ENCODE results near the gene ATG13. TPM values are rescaled to one million over a fixed set of nuclear protein-coding genes. Genes with fewer than 3 reads are reported as not detected.

The ATG13 gene
- total RNA-seq, 3 donors from 2014 or later, result 84.2 to 113 (median 87.5) TPM

DNA sequence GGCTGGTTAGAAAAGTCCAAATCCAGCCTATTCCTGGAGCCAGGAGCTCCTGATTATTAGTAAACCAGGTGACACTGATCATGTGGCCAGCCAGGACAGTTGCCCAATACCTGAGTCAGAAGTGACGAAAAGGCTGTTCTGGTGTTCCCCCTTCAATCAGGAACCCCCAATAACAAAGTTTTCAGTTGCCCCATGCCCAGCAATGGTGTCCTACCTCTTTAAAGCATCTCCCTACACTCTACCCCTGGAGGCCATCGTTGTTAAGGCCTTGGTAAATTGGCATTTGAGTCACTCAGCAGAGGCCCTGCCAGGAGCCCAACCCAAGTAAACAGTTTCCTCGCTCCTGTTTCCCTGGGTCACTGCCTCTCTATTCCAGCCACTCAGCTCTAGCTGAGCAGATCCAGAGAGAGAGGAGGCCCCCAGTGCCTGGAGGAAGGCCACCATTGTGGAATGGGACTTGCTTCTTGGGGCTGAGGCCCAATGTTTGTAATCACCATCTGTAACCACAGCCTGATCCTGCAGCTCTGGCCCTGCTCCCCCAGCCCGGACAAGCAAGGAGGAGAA, 58.0 kb downstream of the ATG13 start:
- Histone ChIP-seq H3K27ac (peak overlapping the region; percentile 90 to 97), H3K27me3 (no peaks in the 10 kb centered on the region), H3K4me3 (no peak overlapping the region), H3K4me1 (peaks cover 12 to 13% of the 10 kb centered on the region in 2 donors), H3K36me3 (peaks cover 12% of the 10 kb centered on the region), H3K9me3 (no peaks in the 10 kb centered on the region)
- intact Hi-C loops (cut with DNase I; ENCODE audit: low total_unique reads), result no loop called here
- DNase-seq (ENCODE audit: low spot score in 2 of 2), result peak; percentile 46 to 70
- TF ChIP-seq, protein P1, sequence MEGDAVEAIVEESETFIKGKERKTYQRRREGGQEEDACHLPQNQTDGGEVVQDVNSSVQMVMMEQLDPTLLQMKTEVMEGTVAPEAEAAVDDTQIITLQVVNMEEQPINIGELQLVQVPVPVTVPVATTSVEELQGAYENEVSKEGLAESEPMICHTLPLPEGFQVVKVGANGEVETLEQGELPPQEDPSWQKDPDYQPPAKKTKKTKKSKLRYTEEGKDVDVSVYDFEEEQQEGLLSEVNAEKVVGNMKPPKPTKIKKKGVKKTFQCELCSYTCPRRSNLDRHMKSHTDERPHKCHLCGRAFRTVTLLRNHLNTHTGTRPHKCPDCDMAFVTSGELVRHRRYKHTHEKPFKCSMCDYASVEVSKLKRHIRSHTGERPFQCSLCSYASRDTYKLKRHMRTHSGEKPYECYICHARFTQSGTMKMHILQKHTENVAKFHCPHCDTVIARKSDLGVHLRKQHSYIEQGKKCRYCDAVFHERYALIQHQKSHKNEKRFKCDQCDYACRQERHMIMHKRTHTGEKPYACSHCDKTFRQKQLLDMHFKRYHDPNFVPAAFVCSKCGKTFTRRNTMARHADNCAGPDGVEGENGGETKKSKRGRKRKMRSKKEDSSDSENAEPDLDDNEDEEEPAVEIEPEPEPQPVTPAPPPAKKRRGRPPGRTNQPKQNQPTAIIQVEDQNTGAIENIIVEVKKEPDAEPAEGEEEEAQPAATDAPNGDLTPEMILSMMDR (IDR thresholded peaks at IDR 0.05), result peak in 2 of 3 donors; percentile 18 to 21
- TF ChIP-seq POLR2AphosphoS5 (IDR thresholded peaks at IDR 0.05) (peak in 2 of 3 donors; percentile 33 to 78), POLR2A (IDR thresholded peaks at IDR 0.05) (no peak)

DNA sequence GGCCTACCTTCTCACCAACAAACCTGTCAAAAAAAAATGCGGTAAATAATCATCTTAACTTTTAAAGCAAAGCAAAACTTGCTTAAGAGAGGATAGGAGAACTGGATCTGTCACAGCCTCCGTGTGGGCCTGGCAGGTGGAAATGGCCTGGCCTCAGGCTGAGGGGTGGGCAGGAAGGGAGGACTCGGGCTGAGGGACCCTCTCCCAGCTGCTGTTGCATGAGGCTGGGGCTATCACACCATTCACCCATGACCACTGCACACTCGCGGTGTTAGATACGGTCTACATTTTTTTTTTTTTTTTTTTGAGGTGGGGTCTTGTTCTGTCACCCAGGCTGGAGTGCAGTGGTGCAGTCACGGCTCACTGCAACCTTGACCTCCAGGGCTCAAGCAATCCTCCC, 58.6 kb downstream of the ATG13 start:
- TF ChIP-seq, protein P1 (IDR thresholded peaks at IDR 0.05), result no peak
- TF ChIP-seq POLR2AphosphoS5 (IDR thresholded peaks at IDR 0.05) (no peak), POLR2A (IDR thresholded peaks at IDR 0.05) (no peak)
- no peak for DNase-seq (ENCODE audit: low spot score in 2 of 2)

DNA sequence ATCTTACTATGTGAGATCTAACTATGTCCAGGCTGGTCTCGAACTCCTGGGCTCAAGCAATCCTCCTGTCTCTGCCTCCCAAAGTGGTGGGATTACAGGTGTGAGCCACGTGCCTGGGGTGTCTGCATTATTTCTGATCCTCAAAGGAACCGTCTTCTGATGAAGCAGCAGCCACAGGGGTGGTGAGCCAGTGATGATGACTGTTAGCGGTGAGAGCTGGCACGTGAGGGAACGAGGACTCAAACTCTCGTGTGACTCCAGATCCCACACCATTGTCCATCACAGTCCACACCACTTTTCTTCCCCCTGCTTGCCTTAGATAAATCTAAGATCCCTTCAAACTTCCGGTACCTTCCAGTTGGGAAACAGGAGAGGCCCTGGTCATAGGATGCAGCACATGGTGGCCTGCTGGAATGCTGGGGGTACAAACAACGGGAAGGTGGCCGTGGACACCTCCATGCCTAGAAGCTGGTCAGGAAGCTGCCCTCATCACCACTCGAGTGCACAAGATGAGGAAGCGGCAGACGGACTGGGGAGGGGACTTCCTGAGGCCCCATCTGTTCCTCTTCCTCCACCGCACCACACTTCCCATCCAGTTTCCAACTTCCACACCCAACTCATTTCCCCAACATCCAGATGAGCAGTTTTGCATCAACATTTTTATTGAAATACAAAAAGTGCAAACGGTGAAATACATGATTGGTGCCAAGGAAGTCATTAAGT, 59.2 kb downstream of the ATG13 start:
- no peak for TF ChIP-seq POLR2A (IDR thresholded peaks at IDR 0.05)
- TF ChIP-seq, protein P1 (IDR thresholded peaks at IDR 0.05), result no peak
- no peak for TF ChIP-seq POLR2AphosphoS5 (IDR thresholded peaks at IDR 0.05)
- H3K9me3 ChIP-seq, result no peaks in the 10 kb centered on the region
- H3K4me3 ChIP-seq, result no peak overlapping the region
- intact Hi-C loops (cut with DNase I; ENCODE audit: low total_unique reads), result no loop called here
- peak overlapping the region; percentile 90 to 97 for H3K27ac ChIP-seq
- DNase-seq (ENCODE audit: low spot score in 2 of 2), result no peak
- H3K36me3 ChIP-seq, result peaks cover 15% of the 10 kb centered on the region
- H3K4me1 ChIP-seq, result peaks cover 12 to 13% of the 10 kb centered on the region in 2 donors
- no peaks in the 10 kb centered on the region for H3K27me3 ChIP-seq

More for the DNA sequence above, 58.6 kb downstream of the ATG13 start:
- Histone ChIP-seq H3K27me3 (no peaks in the 10 kb centered on the region), H3K27ac (peak overlapping the region; percentile 90 to 97), H3K36me3 (peaks cover 15% of the 10 kb centered on the region), H3K4me1 (peaks cover 12 to 13% of the 10 kb centered on the region in 2 donors), H3K9me3 (no peaks in the 10 kb centered on the region), H3K4me3 (no peak overlapping the region)
- intact Hi-C loops (cut with DNase I; ENCODE audit: low total_unique reads), result no loop called here

DNA sequence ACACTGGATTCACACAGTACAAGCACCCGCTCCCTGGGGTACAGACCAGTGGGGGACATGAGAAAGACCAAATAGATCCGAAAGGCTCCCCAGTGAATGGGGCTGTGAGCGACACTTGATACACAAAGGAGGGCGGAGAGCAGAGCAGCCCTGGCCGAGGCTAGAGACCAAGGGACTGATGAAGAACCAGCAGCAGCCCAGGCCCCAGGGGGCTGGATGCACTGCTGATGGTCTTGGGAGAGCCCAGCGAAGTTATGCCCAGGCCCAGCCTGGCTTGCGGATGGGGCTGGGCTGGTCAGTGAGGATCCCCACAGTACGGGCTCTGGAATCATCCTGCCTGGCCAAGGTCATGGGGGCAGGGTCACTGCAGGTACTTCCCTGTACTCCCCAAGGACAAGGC, 59.8 kb downstream of the ATG13 start:
- TF ChIP-seq POLR2AphosphoS5 (IDR thresholded peaks at IDR 0.05) (no peak), POLR2A (IDR thresholded peaks at IDR 0.05) (no peak)
- TF ChIP-seq, protein P1 (IDR thresholded peaks at IDR 0.05), result no peak
- intact Hi-C loops (cut with DNase I; ENCODE audit: low total_unique reads), result no loop called here
- H3K27ac ChIP-seq, result peak overlapping the region; percentile 76 to 90
- no peaks in the 10 kb centered on the region for H3K9me3 ChIP-seq
- no peak overlapping the region for H3K4me3 ChIP-seq
- peaks cover 12 to 13% of the 10 kb centered on the region in 2 donors for H3K4me1 ChIP-seq
- DNase-seq (ENCODE audit: low spot score in 2 of 2), result no peak
- no peaks in the 10 kb centered on the region for H3K27me3 ChIP-seq
- H3K36me3 ChIP-seq, result peaks cover 10% of the 10 kb centered on the region
